WTC11 (cell line): ENCODE data around the gene P3H1. TPM values are rescaled to one million over a fixed set of nuclear protein-coding genes. Genes with fewer than 3 reads are reported as not detected.
A peak's percentile ranks its signal among the peaks of the same experiment; 100 is the strongest.

ENCODE experiments used
- ATAC-seq: fragments of 200-7000 bp; cut with Tn5 transposase; 2 replicates; pipeline ENCODE4 v1.10.0; 2021; ENCODE audit warnings: mild to moderate bottlenecking, moderate library complexity
- CTCF ChIA-PET: fragments of 300-600 bp; sonication (Branson Sonifier 250); formaldehyde crosslinking; loops from one replicate; lab custom pipeline; 2021; ENCODE audit warnings: antibody characterized with exemption; lab: Charles Lee
- POLR2A ChIA-PET: fragments of 350-600 bp; sonication (Branson Sonifier 250); formaldehyde crosslinking; loops from one replicate; lab custom pipeline; 2021; ENCODE audit warnings: antibody characterized with exemption; lab: Charles Lee
- DNase-seq: peaks from one replicate; pipeline ENCODE4 v3.0.0; 2021; ENCODE audit warnings: low spot score
- H3K27ac Mint-ChIP-seq: 2 replicates; pipeline ENCODE4 v1.8.0; 2021; ENCODE audit warnings: mixed read lengths
- H3K27me3 Mint-ChIP-seq: 2 replicates; pipeline ENCODE4 v1.8.0; 2021; ENCODE audit warnings: low read depth, mild to moderate bottlenecking, moderate library complexity, mixed read lengths
- H3K36me3 Mint-ChIP-seq: 2 replicates; pipeline ENCODE4 v1.8.0; 2021; ENCODE audit warnings: mixed read lengths
- H3K4me1 Mint-ChIP-seq: 2 replicates; pipeline ENCODE4 v1.8.0; 2022; ENCODE audit warnings: mixed read lengths
- H3K4me3 Mint-ChIP-seq: 2 replicates; pipeline ENCODE4 v1.8.0; 2021; ENCODE audit warnings: mild to moderate bottlenecking, moderate library complexity, mixed read lengths
- H3K9me3 Mint-ChIP-seq: 2 replicates; pipeline ENCODE4 v1.8.0; 2021; ENCODE audit warnings: mixed read lengths
- AFF4 ChIP-seq: sonication (generic); formaldehyde crosslinking; IDR thresholded peaks from 2 replicates; pipeline ENCODE4 v1.8.1; 2023; ENCODE audit warnings: mild to moderate bottlenecking, missing genetic modification reagents, borderline replicate concordance
- FOXK1 ChIP-seq: sonication (generic); formaldehyde crosslinking; IDR thresholded peaks from 2 replicates; pipeline ENCODE4 v1.8.0; 2022; ENCODE audit warnings: mild to moderate bottlenecking, moderate library complexity, missing genetic modification reagents
- FOXP4 ChIP-seq: sonication (generic); formaldehyde crosslinking; IDR thresholded peaks from 2 replicates; pipeline ENCODE4 v1.8.0; 2022; ENCODE audit warnings: mild to moderate bottlenecking, missing genetic modification reagents
- HMGXB4 ChIP-seq: sonication (generic); formaldehyde crosslinking; IDR thresholded peaks from 2 replicates; pipeline ENCODE4 v1.8.1; 2023; ENCODE audit warnings: mild to moderate bottlenecking, moderate library complexity, missing genetic modification reagents
- IRF2 ChIP-seq: sonication (generic); formaldehyde crosslinking; IDR thresholded peaks from 2 replicates; pipeline ENCODE4 v1.8.0; 2022; ENCODE audit warnings: low read depth, missing genetic modification reagents, borderline replicate concordance
- KAT7 ChIP-seq: sonication (generic); formaldehyde crosslinking; IDR thresholded peaks from 2 replicates; pipeline ENCODE4 v1.8.1; 2023; ENCODE audit warnings: missing genetic modification reagents, mild to moderate bottlenecking, borderline replicate concordance
- PRDM15 ChIP-seq: sonication (generic); formaldehyde crosslinking; IDR thresholded peaks from 2 replicates; pipeline ENCODE4 v1.8.0; 2022; ENCODE audit warnings: missing genetic modification reagents
- SMAD3 ChIP-seq: sonication (generic); formaldehyde crosslinking; IDR thresholded peaks from 2 replicates; pipeline ENCODE4 v1.8.0; 2022; ENCODE audit warnings: missing genetic modification reagents, mild to moderate bottlenecking, borderline replicate concordance
- SOX15 ChIP-seq: fragments of 250-450 bp; sonication (Bioruptor Pico); IDR thresholded peaks from 2 replicates; pipeline ENCODE4 v1.9.0; 2021; ENCODE audit warnings: mild to moderate bottlenecking
- TEAD1 ChIP-seq: sonication (generic); formaldehyde crosslinking; IDR thresholded peaks from 2 replicates; pipeline ENCODE4 v1.8.0; 2022; ENCODE audit warnings: mild to moderate bottlenecking, missing genetic modification reagents
- ZBTB21 ChIP-seq: sonication (generic); formaldehyde crosslinking; IDR thresholded peaks from 2 replicates; pipeline ENCODE4 v1.8.1; 2023; ENCODE audit warnings: mild to moderate bottlenecking, missing genetic modification reagents, borderline replicate concordance
- ZBTB43 ChIP-seq: sonication (generic); formaldehyde crosslinking; IDR thresholded peaks from 2 replicates; pipeline ENCODE4 v1.8.1; 2023; ENCODE audit warnings: mild to moderate bottlenecking, missing genetic modification reagents
- ZNF232 ChIP-seq: sonication (generic); formaldehyde crosslinking; IDR thresholded peaks from 2 replicates; pipeline ENCODE4 v1.8.0; 2022; ENCODE audit warnings: mild to moderate bottlenecking, missing genetic modification reagents
- ZNF263 ChIP-seq: sonication (generic); formaldehyde crosslinking; IDR thresholded peaks from 2 replicates; pipeline ENCODE4 v1.8.1; 2022; ENCODE audit warnings: low read depth, mild to moderate bottlenecking, moderate library complexity, missing genetic modification reagents
- total RNA-seq: library from RNA; stranded (reverse); gene quantifications from 3 replicates; pipeline ENCODE4 v1.2.3, GENCODE V29; 2021

P3H1 gene
- total RNA-seq, 1 experiment from 2014 or later = 95.1 TPM

- CTCF ChIA-PET = interaction anchor here (0.6 to 3.7 kb wide), 18 partner anchors 9 to 623 kb away, joined by 3 to 42 read pairs (median 8); partner anchors contain the start of genes CLDN19, PPIH and ZNF691
- Mint-ChIP-seq H3K4me3 (no peak overlapping the region; the same call in 1 of the 2 replicates), H3K4me1 (peaks cover 18% of the 10 kb centered on the region), H3K27ac (peak overlapping the region; percentile 86), H3K27me3 (no peaks in the 10 kb centered on the region)
- no peak for DNase-seq
- TF ChIP-seq FOXP4 (CRISPR knock-in tag) (0 out of 2 replicates have a peak, but pooled peaks have one; percentile 34), AFF4 (CRISPR knock-in tag) (no peak), SOX15 (CRISPR knock-in tag) (no peak), SMAD3 (CRISPR knock-in tag) (peak; percentile 4; the same call in 1 of the 2 replicates), ZNF232 (0 out of 2 replicates have a peak, but pooled peaks have one; percentile 12), KAT7 (0 out of 2 replicates have a peak, but pooled peaks have one; percentile 18)
- TF ChIP-seq, all 79 proteins: peak for 4
- no peaks in the 10 kb centered on the region for H3K9me3 Mint-ChIP-seq
- peak; percentile 4 for ATAC-seq
- POLR2A ChIA-PET = interaction anchor here (1.2 to 2.9 kb wide), 11 partner anchors 10 to 291 kb away, joined by 3 to 11 read pairs (median 6); partner anchors contain the start of genes CLDN19, ERMAP, SVBP and YBX1
- H3K36me3 Mint-ChIP-seq = peaks cover 9% of the 10 kb centered on the region
These were observed 727 bp upstream of the P3H1 start for GRCh38 chr1:42767510-42768000.

- Mint-ChIP-seq H3K27ac (no peak overlapping the region; the same call in 1 of the 2 replicates), H3K4me3 (no peak overlapping the region; the same call in 1 of the 2 replicates), H3K4me1 (peaks cover 11% of the 10 kb centered on the region), H3K36me3 (peaks cover 17% of the 10 kb centered on the region), H3K27me3 (no peaks in the 10 kb centered on the region), H3K9me3 (no peaks in the 10 kb centered on the region)
- no peak for TF ChIP-seq ZNF263 (CRISPR knock-in tag)
- TF ChIP-seq HMGXB4 (CRISPR knock-in tag) = peak; percentile 73
- 0 out of 2 replicates have a peak, but pooled peaks have one; percentile 44 for TF ChIP-seq TEAD1 (CRISPR knock-in tag)
- no peak for TF ChIP-seq IRF2 (CRISPR knock-in tag)
- no peak for TF ChIP-seq ZBTB43 (CRISPR knock-in tag)
- TF ChIP-seq PRDM15 (CRISPR knock-in tag) = peak; percentile 67
- TF ChIP-seq ZBTB21 (CRISPR knock-in tag) = no peak
- 0 out of 2 replicates have a peak, but pooled peaks have one; percentile 23 for TF ChIP-seq FOXK1
- ATAC-seq (peak; percentile 12), DNase-seq (peak; percentile 47)
- POLR2A ChIA-PET = interaction anchor here (0.5 to 2.9 kb wide), 18 partner anchors 9 to 432 kb away, joined by 3 to 11 read pairs (median 4); partner anchors contain the start of genes CLDN19, ERMAP, SVBP and YBX1
- CTCF ChIA-PET = interaction anchor here (0.6 to 3.7 kb wide), 37 partner anchors 7 to 593 kb away, joined by 3 to 42 read pairs (median 4); partner anchors contain the start of genes CCDC30, CLDN19, ERMAP and PPIH
These were observed 742 bp downstream of the P3H1 start for GRCh38 chr1:42765832-42766740.
